Cerebellar nuclear complex (tissue), 1 donor: ENCODE data around the gene WDR37.

Experiments used
- DNase-seq, 2 experiments: peaks; one replicate each; lab custom pipeline; 2025; lab: John Stamatoyannopoulos, UW

The WDR37 gene

DNA sequence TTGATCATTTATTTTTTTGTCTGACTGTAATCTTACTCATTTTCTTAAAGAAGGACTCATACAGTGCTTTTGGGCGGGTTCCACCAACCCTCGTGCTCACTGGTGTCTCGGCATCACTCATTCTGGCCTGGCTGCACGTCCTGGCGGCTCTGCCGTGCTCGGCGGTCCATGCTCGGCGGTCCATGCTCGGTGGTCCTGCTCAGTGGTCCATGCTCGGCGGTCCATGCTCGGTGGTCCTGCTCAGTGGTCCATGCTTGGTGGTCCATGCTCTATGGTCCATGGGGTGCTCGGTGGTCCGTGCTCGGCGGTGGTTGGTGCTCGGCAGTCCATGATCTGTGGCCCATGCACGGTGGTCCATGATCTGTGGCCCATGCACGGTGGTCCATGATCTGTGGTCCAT lies 72.5 kb downstream of the WDR37 start:
- DNase-seq = no peak

DNA sequence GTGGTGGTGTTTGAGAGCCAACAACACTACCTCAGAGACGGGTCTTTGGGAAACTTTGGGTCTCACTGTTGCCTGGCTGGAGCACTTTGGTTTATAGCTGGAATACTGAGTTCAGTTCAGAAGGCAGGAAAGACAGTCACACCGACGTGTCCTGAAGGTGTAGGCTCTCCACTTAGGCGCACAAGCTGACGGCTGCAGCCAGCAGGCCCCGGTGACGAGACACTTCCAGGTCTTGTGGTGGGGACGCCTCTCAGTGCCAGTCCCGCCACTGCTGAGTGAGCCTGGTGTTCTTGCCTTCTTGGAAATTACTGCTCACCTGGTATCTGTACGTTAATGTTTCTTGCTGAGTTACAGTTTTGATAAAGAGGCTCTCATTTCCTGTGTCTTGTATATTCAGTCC lies 74.0 kb downstream of the WDR37 start:
- DNase-seq = no peak

DNA sequence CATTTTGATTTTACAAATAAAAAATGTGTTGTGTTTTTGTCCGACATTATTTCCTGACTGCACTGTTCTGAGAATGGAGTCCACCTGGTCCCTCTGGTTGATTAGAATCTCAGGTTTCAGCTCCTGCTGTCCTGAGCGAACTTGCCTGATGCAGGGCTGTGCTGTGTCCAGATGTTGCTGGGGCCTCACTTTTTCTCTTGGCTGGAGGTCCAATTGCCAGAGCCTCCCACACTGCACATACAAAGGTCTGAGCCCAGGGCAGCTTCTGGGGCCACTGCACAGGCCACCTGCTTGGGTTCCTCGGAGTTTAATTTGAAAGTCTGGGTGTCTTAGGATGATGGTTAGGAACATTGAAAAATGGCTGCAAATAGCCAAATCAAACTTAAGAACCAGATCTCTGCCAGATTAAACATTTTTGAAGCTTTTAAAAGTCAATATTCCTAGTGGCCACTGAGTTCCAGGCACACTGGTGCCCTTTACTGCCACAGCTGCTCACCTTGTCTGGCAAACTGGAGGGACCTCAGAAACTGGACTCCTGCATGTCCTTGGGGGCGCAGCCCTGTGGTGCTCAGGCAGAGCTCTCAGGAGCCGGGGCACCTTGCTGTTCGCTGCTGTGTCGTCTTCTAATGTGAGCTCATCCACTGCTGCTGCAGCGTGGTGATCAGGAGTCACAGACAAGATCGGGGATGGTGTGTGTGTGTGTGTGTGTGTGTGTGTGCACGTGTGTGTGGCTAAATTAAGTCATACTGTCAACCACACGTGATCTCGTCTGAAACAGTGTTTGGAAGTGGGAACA lies 75.0 kb downstream of the WDR37 start:
- no peak for DNase-seq

DNA sequence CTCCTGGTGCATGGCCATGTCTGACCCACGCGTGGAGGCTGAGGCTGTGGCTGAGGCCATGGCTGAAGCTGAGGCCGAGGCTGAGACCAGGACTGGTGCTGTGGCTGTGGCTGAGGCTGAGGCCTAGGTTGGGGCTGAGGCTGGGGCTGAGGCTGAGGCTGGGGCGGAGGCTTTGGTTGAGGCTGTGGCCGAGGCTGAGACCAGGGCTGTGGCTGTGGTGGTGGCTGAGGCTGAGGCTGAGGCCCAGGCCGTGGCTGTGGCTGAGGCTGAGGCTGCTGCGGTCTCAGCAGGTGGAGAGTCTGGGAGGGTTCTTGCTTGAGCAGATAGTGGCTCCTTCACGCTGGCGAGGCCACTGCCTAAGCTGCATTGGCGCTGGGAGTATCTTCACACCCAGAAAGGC lies 76.4 kb downstream of the WDR37 start:
- DNase-seq = no peak

DNA sequence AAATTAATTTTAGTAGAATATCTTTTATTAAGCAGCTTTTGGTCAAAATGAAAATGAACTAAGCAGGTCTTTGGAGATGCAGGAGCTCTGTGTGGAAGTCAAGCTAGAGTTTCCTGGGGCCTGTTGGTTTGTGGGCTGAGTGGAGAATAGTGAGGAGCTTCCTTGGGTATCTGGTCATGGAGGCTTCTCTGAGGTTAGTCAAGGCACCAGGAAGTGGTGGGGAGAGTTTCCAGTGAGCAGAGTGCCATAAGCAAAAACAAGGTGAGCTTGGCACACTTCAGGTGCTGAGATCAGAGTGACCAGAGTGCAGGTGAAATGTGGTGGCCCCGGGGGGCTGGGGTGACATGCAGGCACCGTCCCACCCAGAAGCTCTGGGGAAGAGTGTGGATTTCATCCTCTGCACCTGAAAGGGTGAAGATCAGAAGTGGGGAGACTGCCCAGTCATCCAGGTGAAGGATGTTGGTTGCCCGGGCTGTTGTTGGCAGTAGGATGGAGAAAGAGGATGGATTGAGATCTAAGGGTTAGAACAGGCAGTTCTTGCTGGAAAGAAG lies 77.4 kb downstream of the WDR37 start:
- DNase-seq = no peak

DNA sequence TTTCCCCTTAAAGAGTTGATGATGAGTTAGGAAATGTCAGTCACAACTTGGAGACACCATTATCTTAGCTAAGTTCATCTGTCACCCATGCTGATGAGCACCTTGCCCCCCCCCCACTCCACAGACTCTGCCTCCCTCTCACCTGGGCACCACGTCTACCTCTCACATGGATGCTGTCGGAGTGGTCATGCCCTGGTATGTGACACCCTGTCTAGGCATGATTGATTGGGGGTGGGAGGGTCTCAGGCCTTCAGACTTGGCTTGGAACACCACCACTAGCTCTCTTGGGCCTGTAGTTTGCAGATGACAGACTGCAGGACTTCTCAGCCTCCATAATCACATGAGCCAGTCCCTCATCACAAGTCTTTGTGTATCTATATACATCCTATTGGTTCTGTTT lies 78.0 kb downstream of the WDR37 start:
- DNase-seq = no peak

DNA sequence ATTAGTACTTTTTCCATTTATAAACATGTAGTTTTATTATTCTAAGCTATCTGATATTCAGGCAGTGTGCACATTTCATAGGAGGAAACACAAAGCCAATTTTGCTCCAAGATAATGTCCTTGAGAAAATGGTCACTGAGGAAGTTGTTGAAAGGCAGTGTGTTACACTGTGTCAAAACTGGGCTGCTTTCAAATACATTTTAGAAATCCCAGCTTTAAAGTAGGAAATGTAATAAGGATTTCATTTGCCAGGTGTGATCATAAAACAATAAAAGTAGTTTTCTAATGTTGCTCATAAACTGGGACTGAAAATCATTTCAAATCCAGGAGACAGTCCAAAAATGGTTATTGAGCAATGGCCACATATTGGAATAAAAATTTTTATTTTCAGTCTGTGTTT lies 80.1 kb downstream of the WDR37 start:
- DNase-seq = no peak

DNA sequence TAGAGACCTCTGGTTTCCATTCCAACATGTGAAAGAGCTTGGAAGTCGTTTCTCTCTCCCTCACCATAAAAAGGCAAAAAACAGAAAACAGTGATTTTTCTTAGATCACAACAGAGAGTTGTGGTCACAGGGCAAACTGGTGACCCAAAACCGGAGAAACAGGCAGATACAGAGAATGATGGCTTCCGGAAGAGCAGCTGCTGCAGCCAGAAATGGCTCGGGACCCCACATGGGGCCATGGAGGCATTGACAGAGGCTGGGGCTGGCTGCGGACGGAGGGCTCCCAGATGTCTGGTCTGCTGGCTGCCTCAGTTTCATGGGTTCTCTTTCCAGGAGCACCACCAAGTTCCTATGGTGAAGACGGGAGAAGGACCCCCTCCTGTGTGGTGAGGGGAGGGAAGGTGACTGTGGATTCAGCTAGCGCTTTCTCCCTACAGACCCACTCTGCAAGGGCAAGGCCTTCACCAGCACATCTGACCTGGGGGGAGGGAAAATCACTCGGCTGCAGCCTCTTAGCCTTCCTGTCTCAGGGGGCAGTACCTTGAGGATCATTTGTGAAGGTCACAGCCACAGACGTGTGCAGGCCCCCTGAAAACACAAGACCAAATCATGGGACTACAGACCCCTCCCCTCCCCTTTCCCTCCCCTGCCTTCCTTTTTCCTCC lies 81.4 kb downstream of the WDR37 start:
- DNase-seq = no peak

DNA sequence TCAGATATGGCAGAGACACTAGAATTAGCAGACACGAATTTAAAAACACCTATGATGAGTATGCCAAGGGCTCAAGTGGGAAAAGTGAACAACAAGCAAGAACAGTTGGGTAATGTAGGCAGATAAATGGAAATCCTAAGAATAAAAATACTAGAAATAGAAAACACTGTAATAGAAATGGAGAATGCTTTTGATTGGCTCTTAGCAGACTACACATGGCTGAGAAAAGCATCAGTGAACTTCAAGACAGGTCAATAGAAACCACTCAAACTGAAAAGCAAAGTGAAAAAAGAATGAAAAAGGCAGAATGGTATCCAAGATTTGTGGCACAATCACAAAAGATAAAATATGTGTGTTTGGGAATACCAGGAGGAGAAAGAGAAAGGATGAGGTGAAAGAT lies 82.3 kb downstream of the WDR37 start:
- DNase-seq = no peak

DNA sequence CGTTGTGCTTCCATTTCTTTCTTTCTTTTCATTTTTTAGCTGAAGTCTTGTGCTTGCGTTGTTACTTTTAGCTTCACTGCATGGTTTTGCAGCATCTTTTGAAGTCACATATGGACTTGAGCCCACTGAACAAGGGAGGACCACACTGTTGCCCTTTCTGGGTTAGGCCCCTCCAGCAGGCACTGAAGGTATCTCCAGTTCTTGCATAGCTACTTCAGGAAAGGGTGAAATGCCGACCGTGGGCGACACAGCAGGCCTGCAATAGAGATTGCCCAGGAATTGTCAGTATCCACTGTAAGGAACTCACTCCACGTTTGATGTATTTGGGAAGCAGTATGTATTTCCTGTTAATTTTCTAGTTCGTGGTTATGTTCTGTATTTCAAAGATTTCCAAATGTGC lies 85.1 kb downstream of the WDR37 start:
- DNase-seq = no peak

DNA sequence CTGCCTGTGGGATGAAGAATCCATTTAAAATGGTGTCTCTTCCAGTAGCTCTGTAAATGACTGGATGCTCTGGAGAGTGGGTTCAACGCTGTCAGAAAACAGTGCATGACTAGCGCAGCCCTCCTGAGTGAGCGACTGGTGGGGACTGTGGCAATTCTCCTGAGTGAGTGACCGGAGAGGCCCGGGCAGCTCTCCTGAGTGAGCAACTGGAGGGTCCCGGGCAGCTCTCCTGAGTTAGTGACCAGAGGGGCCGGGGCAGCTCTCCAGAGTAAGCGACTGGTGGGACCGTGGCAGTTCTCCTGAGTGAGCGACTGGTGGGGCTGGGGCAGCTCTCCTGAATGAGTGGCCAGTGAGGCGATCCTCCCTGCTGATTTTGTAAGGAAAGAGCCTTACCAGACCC lies 85.5 kb downstream of the WDR37 start:
- DNase-seq = no peak

DNA sequence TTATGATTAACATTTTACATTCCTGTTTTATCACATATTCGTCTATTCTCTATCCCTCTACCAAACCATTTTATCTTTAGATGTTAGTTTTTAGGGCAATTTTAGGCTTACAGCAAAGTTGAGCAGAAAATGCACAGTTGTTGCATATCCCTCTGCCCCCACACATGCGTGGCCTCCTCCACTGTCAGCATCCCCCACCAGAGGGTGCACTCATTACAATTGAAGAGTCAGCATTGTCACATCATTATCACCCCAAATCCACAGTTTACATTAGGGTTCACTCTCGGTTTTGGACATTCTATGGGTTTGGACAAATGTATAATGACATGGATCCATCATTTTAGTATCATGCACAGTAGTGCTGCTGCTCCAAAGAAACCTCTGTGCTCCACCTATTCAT lies 86.4 kb downstream of the WDR37 start:
- no peak for DNase-seq

DNA sequence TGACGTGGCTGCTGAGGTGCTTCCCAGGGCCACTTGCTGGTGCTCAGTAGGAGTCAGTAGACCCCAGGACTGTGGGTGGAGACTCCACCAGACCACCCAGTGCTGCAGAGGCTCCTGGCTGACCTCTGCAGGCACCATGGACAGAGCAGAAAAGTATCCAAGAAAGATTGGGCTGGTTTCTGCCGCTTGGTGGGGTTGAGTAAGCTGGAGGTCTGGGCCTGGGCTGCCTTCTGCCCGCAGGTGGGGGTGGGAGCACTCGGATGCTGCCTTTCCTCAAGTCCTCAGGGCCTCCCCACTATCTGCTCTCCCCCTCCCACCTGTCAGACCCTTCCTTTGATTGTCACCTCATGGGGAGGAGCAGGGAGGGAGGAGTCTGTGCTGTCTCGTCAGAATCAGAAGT lies 91.6 kb downstream of the WDR37 start:
- no peak for DNase-seq

DNA sequence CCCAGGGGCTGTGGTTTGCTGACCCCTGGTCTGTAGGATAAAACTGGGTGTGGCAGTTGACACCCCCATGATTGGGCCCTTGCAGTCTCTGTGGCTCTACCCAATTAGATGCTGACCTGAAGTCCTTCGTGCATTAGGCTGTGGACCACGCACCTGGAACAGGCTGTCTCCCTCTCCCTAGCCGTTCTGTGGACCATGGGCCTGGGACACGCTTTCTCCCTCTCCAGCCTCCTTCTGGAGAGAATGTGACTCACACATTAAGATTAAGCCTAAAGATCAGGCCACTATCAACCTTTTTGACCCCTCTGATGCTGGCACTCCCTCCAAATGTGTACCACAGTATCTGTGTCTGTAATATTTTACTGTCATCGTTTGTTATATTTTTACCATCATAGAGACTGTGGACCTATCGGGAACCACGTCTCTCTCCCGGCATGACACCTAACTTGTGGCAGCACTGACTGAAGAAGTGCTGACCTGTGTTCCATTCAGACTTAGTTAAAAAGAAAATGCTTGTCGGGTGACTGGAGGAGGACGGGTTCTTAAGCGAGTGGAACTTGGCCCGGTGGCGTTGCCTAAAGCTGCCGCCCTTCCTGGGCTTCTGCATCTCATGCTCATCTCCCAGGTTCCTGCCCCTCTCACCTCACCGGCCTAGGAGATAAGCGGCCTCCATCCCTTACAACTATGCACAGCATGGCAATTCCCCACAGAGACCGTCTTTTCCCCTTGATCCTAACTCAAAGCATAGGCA lies 92.8 kb downstream of the WDR37 start:
- no peak for DNase-seq

DNA sequence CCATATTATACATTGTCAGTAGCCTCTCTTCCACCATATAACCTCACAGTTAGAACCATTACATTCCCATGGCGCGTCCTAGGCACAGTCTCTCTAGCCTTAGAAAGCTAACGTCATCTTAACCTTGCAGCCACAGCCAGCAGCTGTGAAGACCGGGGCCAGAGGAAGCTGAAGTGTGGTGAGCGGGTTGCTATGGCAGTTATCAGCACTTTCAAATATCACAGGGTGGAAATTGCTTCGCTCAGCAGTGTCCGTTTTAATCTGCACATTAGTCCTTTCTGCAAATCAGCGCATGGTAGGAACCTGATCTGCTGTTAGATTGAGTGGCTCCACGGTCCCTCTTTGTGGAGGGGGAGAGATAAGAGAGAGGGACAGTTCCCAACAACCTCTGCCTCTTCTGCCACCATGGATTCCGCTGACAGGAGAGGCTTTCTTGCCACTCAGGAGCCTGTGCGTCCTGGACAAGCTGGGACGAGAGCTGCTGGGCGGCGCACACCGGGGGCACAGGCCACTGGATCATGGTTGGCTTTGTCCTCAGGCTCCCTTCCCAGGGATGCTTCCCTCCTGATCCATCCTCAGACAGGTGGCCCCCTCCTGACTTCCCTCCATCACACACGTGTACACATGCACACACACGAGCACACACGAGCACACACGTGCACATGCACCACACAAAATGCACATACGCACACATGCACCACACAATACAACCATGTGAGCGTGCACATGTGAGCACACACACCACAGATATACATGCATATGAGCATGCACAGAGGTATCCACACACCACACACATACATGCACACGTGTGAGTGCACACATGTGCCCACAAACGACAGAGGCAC lies 93.8 kb downstream of the WDR37 start:
- DNase-seq = no peak

DNA sequence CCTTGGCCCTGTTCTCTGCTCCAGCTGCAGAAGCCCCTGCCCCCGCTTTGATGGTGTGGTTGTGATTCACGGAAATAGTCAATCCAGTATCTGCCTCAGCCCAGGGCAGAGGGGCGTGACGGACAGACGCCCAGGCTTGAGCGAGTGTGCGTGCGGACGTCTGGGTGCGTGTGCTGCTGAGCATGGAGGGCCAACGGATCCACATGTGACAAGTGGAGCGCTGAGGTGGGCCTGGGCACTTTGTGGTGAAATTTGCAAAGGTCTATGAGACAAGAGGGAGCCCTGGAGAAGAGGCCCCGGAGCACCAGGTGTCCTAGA lies 94.4 kb downstream of the WDR37 start:
- no peak for DNase-seq

DNA sequence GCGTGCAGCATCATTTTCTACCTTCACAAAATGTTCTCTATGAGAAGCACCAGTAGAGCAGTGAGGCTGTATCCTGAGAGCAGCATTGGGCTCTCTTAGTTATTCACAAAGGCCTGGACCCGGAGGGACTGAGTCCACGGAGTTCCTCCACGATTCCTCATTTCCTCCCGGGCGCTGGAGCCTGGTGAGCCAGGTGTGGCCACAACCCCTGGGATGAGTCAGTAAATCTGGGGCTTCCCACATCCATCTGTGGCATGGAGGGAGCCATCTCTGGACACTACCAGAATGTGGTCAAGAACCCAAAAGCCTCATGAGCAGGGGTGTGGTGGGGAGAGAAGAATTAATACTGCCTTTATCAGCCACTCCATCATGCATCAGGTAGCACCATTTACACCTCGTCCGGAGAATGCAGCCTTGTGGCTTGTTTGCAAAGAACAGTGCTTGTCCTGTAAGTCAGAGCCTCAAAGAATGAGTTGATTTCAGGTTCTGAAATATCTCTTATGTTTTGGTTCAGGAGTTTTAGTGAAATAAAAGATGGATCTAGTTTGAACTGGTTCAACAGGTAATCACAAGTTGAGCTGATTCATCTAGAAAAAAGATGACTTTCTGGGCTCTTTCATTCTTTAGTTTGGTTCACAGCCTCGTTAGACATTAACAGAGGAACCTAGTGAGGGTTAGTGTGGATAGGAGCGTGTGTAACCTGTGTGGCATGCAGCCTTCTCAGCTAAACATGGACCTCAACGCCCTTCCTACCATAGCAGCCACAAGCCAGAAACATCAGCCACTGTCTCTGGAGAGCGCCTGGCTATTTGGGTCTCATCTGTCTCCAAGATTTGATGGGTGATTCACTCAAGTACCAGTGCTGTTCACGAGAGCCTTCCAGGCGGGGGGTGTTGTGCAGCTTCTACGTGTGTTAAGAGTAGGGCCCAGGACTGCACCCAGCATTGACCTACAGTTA lies 95.2 kb downstream of the WDR37 start:
- DNase-seq = no peak

DNA sequence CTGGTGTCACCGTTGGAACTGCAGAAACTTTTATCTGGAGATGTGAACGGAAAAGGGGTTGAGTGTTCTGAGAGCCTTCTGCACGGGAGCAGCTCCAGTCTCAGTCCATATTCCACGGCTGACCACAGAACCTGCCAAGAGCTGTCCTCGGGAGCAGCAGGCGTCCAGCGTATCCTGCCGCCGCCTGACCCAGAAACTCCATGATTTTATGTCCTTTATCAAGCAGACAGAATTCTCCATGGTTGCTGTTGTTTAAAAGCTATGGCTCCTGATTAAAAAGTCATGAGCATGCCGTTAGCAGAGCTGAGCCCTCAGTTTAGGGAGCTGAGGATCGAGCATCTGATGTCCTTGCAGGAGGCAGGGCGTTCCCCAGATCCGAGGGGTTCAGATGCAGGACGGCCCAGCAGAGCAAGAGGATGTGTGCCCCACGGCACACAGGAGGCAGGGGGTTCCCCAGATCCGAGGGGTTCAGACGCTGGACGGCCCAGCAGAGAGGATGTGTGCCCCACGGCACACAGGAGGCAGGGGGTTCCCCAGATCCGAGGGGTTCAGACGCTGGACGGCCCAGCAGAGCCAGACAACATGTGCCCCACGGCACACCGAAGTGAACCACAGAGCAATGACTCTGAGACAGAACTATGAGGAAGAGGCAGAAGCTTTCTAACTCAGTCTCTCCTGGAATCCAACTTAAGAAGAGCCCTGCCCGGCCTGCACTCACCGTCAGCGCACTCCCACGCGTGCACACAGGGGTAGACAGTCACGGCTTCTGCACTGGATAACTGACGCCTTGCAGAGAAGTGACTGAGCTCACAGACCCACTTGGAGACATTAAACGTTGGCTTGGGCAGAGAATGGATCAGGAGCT lies 96.4 kb downstream of the WDR37 start:
- DNase-seq = no peak

DNA sequence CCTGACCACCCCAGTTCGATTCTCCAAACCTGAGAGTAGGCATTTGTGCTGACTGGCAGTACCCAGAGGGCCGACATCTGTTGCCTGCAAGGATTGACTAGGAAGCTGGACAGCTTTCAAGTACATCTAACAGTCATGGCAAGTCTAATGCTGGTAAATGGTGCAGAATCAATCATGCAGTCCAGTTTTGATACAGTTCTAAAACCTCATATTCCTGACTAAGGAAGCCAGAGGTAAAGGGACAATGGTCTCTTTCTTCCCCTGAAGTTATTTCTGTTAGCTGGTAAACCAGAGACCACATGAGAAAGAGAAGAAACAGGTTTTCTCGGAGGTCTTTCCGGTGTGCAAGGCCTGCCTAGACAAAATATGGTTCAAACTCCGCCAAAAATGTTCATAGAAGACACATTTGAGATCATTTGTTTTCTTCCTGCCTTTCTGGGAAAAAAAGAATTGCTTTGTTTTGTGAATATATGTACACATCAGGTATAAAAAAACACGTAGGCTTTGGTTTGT lies 97.1 kb downstream of the WDR37 start:
- DNase-seq = peak in 1 of 2 experiments; percentile 9
